Transverse colon (tissue), 4 donors: Measurements from ENCODE around the gene CALCR.

ENCODE experiments used
- POLR2A ChIP-seq: fragments of 450-650 bp; IDR thresholded peaks from one replicate; pipeline ENCODE4 v1.6.1; 2016; ENCODE audit warnings: antibody characterized with exemption, mild to moderate bottlenecking, moderate library complexity
- POLR2AphosphoS5 ChIP-seq, 3 donors: sonication (generic); formaldehyde crosslinking; IDR thresholded peaks; one replicate each; pipeline ENCODE4 v1.6.1; 2016; ENCODE audit warnings: antibody characterized with exemption in 3 of 3
- TF ChIP-seq, protein P1 (sequence below), 5 experiments: fragments of 200-600 bp in 3 of 5; fragments of 450-650 bp in 2 of 5; sonication (generic) in 3 of 5; IDR thresholded peaks; 1 replicate in 2 of 5; 2 replicates in 3 of 5; pipeline ENCODE4 v1.5.1; 2016 to 2017; ENCODE audit warnings: antibody characterized with exemption in 5 of 5, inconsistent platforms in 3 of 5, mild to moderate bottlenecking in 2 of 5, moderate library complexity in 1 of 5

DNA sequence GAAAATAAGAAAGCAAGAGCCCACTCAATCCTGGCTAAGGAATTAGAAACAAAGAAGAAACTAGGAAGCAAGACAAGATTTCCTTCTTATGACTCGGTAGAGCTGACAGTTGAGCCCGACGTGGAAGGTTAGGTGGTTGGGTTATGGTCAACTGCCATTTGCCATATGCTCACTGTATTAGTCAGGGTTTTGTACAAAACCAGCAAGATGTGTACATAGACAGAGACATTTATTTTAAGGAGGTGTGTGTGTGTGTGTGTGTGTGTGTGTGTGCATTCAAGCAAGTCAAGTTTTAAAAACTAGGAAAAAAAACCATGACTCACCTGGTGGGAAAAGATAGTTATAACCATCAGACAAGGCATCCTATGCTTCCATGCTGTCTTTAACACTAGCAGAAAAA lies 183.9 kb downstream of the CALCR start:
- TF ChIP-seq POLR2A, result no peak
- TF ChIP-seq, protein P1, sequence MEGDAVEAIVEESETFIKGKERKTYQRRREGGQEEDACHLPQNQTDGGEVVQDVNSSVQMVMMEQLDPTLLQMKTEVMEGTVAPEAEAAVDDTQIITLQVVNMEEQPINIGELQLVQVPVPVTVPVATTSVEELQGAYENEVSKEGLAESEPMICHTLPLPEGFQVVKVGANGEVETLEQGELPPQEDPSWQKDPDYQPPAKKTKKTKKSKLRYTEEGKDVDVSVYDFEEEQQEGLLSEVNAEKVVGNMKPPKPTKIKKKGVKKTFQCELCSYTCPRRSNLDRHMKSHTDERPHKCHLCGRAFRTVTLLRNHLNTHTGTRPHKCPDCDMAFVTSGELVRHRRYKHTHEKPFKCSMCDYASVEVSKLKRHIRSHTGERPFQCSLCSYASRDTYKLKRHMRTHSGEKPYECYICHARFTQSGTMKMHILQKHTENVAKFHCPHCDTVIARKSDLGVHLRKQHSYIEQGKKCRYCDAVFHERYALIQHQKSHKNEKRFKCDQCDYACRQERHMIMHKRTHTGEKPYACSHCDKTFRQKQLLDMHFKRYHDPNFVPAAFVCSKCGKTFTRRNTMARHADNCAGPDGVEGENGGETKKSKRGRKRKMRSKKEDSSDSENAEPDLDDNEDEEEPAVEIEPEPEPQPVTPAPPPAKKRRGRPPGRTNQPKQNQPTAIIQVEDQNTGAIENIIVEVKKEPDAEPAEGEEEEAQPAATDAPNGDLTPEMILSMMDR (IDR thresholded peaks at IDR 0.05), result no peak
- TF ChIP-seq POLR2AphosphoS5 (IDR thresholded peaks at IDR 0.05), result no peak
